OCI-LY7 (cell line): Measurements from ENCODE around the gene CA5B.

ENCODE experiments used
- CTCF ChIP-seq: fragments of 200-600 bp; sonication (generic); conservative IDR thresholded peaks from 2 replicates; pipeline ENCODE4 v1.5.1; 2014; ENCODE audit warnings: mild to moderate bottlenecking, antibody characterized with exemption, low read length, moderate library complexity, mixed read lengths
- EZH2phosphoT487 ChIP-seq: fragments of 200-600 bp; sonication (generic); IDR thresholded peaks from 2 replicates; pipeline ENCODE4 v1.6.1; 2018; ENCODE audit warnings: low read depth, borderline replicate concordance, mild to moderate bottlenecking, mixed run types, antibody characterized with exemption, low read length, moderate library complexity, mixed read lengths

GRCh38 chrX:15719324-15719968 lies 18.6 kb upstream of the CA5B start:
- TF ChIP-seq CTCF (no peak), EZH2phosphoT487 (no peak)
